Fibroblast of lung (primary cell): ENCODE measurements around the gene ANKEF1.

ENCODE experiments used
- EZH2 ChIP-seq: IDR thresholded peaks from 2 replicates; pipeline ENCODE4 v1.5.1; 2012; ENCODE audit warnings: low read length, control low read depth, mild to moderate bottlenecking; ENCODE audit errors: missing control alignments
- TF ChIP-seq, protein P1 (sequence below), 2 donors: IDR thresholded peaks in 1 of 2; conservative IDR thresholded peaks in 1 of 2; 1 replicate in 1 of 2; 2 replicates in 1 of 2; pipeline ENCODE4 v1.5.1; 2011 to 2012; ENCODE audit warnings: low read length in 2 of 2, control low read depth in 1 of 2, inconsistent platforms in 1 of 2, low read depth in 1 of 2, mild to moderate bottlenecking in 1 of 2

GRCh38 chr20:9985773-9986172 is 49.0 kb upstream of the ANKEF1 start:
- TF ChIP-seq, protein P1, sequence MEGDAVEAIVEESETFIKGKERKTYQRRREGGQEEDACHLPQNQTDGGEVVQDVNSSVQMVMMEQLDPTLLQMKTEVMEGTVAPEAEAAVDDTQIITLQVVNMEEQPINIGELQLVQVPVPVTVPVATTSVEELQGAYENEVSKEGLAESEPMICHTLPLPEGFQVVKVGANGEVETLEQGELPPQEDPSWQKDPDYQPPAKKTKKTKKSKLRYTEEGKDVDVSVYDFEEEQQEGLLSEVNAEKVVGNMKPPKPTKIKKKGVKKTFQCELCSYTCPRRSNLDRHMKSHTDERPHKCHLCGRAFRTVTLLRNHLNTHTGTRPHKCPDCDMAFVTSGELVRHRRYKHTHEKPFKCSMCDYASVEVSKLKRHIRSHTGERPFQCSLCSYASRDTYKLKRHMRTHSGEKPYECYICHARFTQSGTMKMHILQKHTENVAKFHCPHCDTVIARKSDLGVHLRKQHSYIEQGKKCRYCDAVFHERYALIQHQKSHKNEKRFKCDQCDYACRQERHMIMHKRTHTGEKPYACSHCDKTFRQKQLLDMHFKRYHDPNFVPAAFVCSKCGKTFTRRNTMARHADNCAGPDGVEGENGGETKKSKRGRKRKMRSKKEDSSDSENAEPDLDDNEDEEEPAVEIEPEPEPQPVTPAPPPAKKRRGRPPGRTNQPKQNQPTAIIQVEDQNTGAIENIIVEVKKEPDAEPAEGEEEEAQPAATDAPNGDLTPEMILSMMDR (conservative IDR thresholded peaks at IDR 0.05 in 1 of 2, IDR thresholded peaks at IDR 0.05 in 1 of 2; ENCODE audit: low read depth in 1 of 2, low read length in 2 of 2), result no peak
- no peak for TF ChIP-seq EZH2
